NCI-H2107 treated with DMSO at 0.1 percent for 48 hours (cell line): ENCODE data around the gene FAM167B.

Experiments
- DNase-seq: peaks from one replicate; lab custom pipeline; 2025; ENCODE audit not compliant: unreplicated experiment; lab: John Stamatoyannopoulos, UW

The FAM167B gene

DNA sequence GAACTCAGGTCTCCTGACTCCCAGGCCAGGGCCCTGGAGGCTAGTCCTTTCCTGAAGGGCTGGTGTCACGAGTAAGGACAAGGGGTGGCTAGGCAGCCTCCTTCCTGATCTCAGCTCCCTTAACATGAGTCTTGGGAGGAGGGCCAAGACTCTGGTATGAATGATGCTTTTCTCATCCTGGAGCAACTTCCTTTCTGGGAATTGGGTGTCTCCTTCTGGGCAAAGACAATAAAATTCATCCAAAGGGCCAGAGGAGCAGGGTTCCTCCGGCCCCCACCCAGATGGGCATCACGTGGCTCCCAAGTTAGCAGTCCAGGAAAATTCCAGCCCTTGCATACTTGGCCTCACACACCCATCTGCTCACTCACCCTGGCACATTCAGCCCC lies at the start of gene FAM167B:
TSS of gene FAM167B (plus strand) at position 335 of the 386 bp plus-strand sequence. CDS start 200 bp downstream, outside the sequence.
- no peak for DNase-seq

DNA sequence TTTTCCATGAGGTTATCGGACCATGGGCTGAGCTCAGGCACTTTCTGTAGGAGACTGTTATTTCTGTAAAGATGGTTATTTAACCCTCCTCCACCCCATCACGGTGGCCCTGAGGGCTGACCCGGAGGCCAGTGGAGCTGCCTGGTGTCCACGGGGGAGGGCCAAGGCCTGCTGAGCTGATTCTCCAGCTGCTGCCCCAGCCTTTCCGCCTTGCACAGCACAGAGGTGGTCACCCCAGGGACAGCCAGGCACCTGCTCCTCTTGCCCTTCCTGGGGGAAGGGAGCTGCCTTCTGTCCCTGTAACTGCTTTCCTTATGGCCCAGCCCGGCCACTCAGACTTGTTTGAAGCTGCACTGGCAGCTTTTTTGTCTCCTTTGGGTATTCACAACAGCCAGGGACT lies 49.2 kb upstream of the FAM167B start:
- DNase-seq = no peak

GRCh38 chr1:32198237-32199042 lies 48.6 kb upstream of the FAM167B start:
- DNase-seq = no peak

GRCh38 chr1:32199043-32199716 lies 47.8 kb upstream of the FAM167B start:
- peak; percentile 66 for DNase-seq

DNA sequence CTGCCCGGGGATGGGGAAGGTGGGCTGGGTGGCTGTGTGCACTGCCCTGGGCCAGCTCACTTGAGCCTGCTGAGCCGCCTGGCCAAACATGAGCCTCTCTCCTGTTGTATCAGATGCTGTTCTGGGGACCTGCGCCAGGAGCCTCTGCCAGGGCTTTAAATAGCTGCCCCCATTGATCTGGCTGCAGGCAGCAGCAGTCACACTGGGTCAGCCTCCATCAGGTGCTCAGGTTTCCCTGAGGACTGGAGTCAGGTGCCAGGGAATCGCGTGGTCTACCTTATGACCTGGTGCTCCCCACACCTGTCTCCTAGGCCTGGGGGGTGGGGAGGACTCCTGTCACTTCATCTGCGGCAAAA lies 47.3 kb upstream of the FAM167B start:
- peak; percentile 69 for DNase-seq

GRCh38 chr1:32200226-32201010 lies 46.6 kb upstream of the FAM167B start, which contains the start of gene CCDC28B:
Gene CCDC28B, plus strand, starts transcription at chr1:32200595. Its CDS starts 1,341 bp downstream, at chr1:32201936.
- peak; percentile 93 for DNase-seq

DNA sequence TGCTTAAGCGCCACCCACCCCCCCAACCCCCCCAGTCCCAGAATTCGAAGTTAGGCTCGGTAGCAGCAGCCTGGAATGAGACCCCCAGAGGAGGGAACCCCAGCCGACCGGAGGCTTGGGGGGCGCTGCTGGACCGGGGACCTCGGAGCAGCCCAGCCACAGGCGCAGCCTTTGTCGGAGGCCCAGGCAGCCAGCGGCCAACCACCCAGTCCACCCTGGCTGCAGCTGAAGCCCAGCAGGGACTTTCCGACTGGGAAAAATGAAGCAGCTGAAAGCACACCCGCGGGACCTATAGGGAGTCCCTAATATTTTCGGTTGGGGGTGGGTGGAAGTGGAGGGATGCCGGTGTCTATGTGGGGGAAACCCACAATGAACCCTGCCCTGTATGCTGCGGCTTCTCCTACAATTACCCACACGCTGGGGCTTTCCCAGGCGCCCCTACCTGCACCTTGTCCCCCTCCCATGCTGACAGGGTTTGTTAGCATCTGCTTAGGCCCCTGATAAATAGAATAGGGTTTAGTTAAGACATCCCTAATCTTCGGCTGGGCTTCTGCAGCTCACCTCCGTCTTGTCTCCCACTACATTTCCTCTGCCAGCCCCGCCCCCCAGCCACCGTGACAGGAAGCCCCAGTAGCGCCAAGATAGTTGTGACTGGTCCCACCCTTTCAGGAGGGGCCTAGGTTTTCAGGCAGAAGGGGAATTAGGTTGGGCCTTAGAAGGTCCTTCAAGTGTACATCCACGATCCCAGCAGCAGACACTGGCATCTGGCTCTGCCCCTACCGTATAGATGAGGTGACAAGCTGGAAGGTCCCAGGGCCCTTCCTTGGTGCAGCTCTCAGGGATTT lies 45.8 kb upstream of the FAM167B start:
- peak; percentile 22 for DNase-seq

DNA sequence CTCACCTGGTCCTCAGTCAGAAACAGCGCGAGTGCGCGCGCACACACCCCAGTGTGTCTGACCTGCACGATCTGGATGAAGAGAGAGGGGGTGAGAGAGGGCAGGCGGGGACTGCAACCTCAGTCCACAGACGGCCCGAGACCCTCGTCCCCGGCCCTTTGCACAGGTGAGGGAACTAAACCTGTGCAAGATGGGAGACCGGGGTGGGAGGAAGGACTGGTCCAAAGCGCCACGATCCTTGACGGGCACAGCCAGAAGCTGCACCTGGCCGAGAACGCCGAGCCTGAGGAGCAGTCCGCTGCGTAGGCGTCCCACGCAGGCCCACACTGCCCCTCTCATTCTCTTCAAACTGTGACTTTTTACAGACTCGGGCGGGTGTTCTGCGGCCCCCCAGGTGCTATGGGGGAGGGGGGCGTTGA lies 42.1 kb upstream of the FAM167B start:
- no peak for DNase-seq

DNA sequence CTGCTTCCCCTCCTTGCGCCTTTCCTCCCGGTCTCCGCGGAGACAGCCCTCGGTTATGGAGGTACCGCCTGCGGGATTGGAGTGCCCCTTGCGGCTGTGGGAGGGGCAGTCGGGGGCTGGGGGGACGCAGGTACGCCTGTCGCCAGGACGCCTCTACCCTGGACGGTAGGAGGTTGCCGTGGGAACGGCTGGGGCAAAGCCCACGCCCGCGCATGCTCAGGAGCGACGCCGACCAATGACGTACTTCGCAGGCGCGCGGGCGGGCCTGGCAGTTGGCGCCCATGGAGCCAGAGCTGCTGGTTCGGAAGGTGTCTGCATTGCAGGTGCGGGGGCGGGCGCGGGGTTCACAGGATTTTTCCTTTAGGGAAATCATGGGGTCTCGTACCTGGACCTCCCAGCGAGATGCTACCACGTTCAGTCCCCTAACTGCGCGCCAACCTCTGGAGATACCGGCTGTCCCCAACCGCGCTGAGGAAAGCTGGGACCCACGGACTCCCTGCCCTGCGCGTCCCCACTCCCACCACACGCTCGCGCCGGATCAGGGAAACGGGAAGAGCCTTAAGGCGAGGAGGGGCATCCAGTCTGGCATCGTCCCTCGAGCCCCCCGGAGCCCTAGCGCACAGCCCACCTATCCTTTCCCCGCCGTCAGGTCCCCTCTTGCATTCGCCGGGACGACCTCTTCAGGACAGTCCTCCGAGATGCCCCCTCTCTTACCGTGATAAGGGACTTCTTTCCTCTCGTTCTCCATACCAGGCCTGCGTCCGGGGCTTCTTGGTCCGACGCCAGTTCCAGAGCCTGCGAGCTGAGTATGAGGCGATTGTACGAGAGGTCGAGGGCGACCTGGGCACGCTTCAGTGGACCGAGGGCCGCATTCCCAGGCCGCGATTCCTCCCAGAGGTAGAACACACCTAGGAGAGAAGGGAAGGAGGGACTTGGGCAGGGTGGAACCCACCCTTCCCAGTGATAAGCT lies 41.3 kb upstream of the FAM167B start, which contains the start of gene IQCC:
TSS of gene IQCC (plus strand) at position 271 of the 970 bp plus-strand sequence. CDS start at position 282, 11 bp downstream.
- DNase-seq = peak; percentile 84

GRCh38 chr1:32208469-32208868 lies 38.6 kb upstream of the FAM167B start:
- DNase-seq = no peak

- peak; percentile 97 for DNase-seq
These were observed 38.1 kb upstream of the FAM167B start, which contains the start of gene DCDC2B for GRCh38 chr1:32208891-32209328. Gene DCDC2B, plus strand, starts transcription at chr1:32209089. Its CDS starts 5 bp downstream, at chr1:32209094.

- peak; percentile 44 for DNase-seq
These were observed 31.2 kb upstream of the FAM167B start for GRCh38 chr1:32215629-32216480.

GRCh38 chr1:32216566-32216965 lies 30.5 kb upstream of the FAM167B start:
- no peak for DNase-seq

DNA sequence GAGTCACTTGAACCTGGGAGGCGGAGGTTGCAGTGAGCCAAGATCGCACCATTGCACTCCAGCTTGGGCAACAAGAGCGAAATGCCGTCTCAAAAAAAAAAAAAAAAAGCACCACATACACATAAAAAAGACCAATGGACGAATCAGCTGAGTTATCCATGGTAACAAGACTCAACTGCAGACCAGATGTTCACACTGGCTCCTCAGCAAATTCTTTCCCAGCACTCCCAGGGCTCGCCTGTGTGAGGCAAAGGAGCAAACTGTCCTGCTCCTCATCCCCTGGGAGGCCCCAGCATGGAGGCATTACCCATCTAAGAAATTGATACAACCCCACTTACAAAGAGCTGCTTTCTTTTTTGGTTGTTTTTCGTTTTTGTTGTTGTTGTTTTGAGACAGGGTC lies 28.0 kb upstream of the FAM167B start:
- no peak for DNase-seq

- DNase-seq = peak; percentile 23
These were observed 26.1 kb upstream of the FAM167B start for GRCh38 chr1:32220746-32221580.

DNA sequence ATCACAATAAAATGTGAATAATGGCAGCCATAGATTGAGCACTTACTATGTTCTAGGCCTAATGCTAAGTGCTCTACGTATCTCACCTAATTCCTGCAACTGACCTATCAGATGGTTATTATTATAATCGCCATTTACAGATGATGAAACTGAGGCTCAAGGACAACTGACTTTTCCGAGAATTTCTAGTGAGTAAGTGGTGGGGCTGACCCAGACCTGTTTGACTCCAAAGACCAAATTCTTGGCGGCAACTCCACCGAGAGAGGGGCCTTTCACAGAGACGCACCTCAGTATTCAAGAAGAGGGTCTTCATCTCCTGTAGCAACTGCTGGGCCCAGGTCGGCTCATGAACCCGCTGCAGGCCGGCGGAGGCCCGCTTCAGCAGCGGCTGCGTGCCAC lies 25.4 kb upstream of the FAM167B start:
- DNase-seq = no peak
